Stimulated activated naive CD4-positive, alpha-beta T cell treated with Interleukin-2 at 50 U/mL for 16 hours (primary cell): ENCODE results near the gene PSMD13.
A peak's percentile ranks its signal among the peaks of the same experiment; 100 is the strongest.

Experiments
- DNase-seq: peaks from one replicate; lab custom pipeline; 2025; lab: John Stamatoyannopoulos, UW

Gene PSMD13

DNA sequence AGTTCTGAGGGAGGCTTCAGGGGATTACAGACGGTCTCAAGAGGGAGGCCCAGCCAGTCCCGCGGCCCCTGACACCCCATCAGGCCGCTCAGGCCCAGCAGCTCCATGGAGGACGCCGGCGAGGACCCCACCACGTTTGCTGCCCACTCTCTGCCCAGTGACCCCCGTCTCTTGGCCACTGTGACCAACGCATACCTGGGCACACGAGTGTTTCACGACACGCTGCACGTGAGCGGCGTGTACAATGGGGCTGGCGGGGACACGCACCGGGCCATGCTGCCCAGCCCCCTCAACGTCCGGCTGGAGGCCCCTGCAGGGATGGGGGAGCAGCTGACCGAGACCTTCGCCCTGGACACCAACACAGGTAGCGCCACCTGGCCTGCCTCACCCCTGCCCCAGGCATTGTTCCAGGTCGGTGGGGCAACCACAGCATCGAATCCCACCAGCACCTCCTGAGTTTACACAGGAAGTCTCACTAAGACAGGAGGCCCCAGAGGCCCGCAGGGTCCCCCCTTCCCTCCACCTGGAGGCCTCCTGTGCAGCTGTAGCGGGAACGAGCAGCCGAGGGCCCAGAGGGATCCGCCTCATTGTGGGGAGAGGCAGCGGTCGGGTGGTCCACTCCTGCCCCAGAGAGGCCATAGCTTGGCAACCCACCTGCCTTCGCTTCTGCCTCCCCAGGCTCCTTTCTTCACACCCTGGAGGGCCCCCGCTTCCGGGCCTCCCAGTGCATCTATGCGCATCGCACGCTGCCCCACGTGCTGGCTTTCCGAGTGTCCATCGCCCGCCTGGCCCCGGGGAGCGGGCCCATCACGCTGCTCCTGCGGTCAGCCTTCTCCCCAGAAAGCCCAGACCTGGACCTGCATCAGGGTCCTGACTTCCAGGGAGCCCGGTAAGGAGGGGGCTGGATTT is 53.2 kb downstream of the PSMD13 start:
- no peak for DNase-seq

DNA sequence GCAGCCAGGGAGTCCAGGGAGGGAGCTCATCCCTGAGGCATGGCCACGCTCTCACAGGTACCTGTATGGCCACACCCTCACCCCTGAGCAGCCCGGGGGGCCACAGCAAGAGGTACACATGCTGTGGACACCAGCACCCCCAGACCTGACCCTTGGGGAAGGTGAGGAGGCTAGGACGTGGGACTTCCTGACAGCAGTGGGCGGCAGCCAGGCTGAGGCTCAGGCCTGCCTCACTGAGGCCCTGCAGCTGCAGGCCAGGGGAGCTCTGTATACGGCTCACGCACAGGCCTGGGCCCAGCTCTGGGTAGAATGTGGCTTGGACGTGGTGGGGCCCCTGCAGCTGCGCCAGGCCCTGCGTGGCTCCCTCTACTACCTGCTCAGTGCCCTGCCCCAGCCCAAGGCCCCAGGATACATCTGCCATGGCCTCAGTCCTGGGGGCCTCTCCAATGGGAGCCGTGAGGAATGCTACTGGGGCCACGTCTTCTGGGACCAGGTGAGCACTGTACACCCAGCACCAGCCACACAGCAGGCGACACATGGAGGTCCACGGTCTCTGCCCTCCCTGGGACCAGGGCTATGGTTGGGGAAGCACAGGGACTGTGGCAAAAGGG is 54.0 kb downstream of the PSMD13 start:
- no peak for DNase-seq

DNA sequence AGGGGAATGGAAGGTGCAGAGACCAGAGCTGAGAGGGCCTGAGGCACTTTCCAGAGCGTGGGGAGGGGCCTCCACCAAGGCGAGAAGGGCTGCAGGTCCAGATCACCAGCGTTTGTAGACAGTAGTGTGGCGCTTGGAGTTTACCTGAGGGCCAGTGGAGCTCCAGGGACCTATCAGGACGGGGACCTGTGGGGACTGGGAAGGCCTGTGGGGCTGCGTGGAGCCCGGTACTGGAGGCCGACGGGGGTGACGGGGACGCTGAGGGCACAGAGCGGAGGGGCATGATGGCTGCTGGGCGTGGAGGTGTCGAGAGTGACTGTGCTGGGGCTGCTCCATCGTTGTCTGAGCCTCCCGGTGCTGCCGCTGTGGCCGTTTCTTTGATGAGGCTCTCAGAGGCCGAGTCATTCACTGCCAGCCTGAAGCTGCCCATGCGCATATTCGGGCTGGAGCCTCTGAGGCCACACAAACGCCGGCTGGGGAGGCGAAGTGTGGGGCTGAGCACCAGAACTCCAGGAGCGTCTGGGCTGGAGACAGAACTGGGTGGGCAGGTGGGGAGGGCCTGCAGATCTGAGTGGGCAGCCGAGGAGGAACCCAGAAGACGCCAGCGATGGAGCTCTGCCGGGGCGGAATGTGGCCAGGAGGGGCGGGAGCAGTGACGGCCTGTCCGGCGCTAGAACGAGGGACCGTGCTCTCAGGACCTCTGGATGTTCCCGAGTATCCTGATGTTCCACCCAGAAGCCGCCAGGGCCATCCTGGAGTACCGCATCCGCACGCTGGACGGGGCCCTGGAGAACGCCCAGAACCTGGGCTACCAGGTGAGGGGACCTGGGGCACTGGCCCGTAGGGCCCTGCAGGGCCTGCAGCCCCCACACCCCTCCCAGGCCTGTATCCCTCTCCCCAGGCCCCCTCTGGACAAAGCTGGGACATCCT is 54.8 kb downstream of the PSMD13 start:
- DNase-seq: no peak

DNA sequence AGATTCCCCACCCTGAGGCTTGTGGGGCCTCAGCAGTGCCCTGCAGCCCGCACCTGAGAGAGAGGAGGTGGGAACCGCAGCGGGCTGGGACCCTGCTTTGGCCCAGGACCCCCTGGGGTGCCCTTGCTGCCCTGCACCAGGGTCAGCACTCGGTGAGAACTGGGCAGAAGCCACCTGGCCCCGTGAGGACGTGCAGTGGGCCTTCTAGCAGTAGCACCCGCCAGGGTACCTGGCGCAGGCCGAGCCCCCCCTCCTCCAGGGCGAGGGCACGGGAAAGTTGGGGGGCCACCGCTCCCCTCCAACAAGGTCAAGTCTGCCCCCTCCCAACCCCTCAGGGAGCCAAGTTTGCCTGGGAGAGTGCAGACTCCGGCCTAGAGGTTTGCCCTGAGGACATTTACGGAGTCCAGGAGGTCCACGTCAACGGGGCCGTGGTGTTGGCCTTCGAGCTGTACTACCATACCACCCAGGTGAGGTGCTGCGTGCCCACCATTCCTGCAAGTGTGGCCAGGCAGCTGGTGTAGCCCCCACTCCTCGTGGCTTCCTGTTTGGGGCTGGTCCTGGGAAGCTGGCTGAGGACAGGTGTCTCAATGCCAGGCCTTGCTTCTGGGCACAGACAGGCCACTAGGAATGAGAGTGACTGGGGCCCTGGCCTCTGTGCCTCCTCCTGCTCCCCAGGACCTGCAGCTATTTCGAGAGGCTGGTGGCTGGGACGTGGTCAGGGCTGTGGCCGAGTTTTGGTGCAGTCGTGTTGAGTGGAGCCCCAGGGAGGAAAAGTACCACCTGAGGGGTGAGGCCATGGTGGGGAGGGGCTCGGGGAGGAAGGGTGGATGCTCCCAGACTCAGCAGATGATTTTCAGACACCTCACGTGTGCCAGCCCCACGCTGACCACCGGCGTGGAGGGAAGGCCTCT is 55.7 kb downstream of the PSMD13 start:
- DNase-seq: no peak

DNA sequence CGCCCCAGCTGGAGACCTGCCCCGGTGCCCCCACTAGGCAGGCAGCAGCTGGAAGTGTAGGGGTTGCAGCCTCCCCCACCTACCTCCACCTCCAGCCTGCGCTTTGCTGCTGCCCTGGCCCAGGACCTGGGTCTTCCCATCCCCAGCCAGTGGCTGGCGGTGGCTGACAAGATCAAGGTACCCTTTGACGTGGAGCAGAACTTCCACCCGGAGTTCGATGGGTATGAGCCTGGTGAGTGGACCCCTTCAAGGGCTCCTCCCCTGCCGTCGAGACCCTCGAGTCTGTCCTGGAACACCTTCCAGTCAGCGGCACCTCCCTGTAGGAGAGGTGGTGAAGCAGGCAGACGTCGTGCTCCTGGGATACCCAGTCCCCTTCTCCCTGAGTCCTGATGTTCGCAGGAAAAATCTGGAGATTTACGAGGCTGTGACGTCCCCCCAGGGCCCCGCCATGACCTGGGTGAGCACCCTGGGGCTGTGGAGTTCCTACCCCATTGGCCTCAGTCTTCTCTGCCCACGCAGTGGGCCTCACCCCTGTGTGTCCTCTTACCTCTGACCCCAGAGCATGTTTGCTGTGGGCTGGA is 56.6 kb downstream of the PSMD13 start:
- no peak for DNase-seq

DNA sequence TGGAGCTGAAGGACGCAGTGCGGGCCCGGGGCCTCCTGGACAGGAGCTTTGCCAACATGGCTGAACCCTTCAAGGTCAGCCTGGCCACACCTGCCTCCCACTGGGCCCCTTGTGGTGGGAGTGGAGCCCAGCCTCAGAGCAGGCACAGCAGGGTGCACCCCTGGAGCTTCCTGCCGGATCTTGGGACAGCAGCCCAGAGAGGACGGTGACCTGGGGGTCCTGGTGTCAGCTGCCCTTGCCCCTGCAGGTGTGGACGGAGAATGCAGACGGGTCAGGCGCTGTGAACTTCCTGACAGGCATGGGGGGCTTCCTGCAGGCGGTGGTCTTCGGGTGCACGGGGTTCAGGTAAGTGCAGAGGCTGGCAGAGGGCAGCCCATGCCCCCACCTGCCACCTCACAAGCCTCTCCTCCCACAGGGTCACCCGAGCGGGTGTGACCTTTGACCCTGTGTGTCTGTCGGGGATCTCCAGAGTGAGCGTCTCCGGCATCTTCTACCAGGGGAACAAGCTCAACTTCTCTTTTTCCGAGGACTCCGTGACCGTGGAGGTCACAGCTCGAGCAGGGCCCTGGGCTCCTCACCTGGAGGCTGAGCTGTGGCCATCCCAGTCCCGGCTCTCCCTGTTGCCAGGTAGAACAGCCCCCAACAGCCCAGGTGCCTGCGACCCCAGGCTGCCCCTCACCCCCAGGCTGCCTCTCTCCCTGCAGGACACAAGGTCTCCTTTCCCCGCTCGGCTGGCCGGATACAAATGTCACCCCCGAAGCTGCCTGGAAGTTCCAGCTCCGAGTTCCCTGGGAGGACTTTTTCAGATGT is 57.3 kb downstream of the PSMD13 start:
- DNase-seq: no peak

DNA sequence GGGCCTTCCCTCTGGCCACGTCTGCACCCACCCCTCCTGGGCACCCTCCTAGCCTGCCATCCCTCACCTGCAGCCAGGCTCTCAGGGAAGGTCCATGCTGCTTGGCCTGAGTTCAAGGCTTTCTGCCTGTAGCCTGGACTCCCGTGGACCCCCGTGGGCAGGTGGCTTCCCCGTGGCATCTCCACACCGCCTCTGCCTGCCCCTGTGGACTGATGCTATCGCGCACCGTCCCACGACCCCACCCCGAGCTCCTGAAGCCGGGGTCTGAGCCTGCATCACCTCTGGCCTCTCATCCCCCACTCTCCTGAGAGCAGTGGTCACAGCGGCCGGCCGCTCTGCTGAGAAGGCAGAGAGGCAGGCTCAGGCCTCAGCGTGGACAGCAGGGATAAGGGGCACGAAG is 58.0 kb downstream of the PSMD13 start:
- DNase-seq: no peak

DNA sequence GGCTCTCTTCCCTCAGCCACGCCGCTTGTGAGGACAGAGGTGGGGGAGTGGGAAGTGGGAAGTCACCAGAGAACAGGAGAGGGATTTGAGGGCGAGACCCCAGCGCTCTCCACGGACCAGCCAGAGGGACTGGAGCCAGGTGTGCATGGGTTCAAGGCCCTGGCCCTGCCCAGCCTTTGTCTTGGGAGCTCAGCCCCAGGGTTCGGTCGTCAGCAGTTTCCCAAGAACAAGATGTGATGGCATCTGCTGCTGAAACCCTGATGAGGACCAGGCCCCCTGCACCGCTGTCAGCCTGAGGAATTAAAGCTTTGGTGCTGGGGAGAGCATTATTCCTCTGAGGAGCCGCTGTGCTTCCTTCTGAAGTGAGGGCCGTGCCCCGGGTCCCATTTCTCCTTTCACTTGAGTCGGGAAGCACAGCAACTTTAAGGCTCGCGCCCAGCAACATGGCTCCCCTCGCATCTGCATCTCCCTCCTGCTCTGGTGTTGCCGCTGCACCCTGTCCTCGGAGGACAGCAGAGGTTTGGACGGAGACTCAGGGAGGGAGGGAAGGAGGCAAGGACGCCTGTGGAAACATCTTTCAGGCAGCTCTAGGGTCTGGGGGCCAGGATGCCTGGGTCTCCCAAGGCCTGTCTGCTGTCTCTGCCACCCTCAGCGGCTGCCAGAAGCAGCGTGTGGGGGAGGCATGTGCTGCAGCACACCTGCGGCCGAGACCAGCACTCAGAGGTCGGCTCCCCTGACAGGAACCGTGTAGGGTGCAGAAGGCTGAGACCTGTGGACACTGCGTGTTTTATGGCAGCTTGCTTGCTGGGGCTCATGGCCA is 58.8 kb downstream of the PSMD13 start:
- no peak for DNase-seq

DNA sequence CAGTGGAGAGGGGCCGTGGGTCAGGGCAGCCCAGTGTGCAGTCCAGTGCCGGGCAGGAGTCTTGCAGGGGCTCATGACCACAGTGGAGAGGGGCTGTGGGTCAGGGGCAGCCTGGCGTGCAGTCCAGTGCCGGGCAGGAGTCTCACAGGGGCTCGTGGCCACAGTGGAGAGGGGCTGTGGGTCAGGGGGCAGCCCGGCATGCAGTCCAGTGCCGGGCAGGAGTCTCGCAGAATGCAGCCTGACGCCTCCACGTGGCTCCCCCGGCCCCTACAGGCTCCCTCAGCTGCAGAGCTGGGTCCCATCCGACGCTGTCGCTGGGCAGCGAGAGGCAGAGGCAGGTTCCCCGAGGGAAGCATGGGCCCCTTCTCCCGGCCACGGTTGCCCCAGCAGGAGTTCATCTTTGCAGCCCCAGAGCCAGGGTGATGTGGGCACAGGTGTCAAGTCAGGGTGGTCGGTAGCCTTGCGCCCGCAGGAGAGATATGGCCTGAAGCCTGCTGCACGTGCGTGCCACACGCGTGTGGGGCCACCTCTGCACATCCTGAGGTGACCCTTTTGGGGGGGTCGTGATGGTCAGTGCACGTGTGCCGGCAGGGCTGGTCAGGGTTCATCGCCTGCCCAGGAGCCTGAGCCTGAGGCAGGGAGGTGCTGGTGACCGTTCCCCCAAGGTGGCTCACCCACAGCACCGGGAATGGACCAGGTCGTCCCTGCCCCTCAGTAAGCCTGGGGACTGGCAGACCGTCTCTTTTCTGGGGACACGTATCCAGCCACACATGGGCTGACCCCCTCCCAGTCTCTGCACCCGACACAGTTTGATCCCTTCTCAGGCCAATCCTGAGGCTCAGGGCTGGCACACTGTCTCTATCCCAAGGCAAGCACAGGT is 59.6 kb downstream of the PSMD13 start:
- DNase-seq: no peak

DNA sequence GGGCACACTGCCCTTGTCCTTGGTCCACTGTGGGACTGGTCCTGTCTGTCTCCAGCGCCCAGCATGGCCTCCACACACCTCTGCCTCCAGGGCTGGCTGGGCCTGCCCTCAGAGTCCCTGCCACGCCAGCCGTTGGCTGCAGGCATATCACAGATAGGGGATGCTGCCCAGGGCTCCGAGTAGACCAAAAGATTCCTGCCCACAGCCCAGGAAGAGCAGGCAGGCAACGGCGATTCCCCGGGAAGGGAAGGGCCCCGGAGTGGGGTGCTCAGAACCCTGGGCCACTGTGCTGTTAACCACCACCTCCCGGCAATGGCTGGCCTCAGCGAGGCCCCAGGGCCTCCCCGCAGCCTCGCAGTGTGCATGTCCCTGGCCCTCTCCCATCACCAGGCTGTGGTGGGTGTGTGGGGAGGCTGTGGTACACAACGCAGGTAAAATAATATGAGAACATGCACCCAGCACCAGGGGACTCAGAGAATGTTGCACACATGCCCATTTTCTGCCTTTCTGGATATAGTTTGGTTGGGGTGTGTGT is 60.3 kb downstream of the PSMD13 start:
- no peak for DNase-seq

DNA sequence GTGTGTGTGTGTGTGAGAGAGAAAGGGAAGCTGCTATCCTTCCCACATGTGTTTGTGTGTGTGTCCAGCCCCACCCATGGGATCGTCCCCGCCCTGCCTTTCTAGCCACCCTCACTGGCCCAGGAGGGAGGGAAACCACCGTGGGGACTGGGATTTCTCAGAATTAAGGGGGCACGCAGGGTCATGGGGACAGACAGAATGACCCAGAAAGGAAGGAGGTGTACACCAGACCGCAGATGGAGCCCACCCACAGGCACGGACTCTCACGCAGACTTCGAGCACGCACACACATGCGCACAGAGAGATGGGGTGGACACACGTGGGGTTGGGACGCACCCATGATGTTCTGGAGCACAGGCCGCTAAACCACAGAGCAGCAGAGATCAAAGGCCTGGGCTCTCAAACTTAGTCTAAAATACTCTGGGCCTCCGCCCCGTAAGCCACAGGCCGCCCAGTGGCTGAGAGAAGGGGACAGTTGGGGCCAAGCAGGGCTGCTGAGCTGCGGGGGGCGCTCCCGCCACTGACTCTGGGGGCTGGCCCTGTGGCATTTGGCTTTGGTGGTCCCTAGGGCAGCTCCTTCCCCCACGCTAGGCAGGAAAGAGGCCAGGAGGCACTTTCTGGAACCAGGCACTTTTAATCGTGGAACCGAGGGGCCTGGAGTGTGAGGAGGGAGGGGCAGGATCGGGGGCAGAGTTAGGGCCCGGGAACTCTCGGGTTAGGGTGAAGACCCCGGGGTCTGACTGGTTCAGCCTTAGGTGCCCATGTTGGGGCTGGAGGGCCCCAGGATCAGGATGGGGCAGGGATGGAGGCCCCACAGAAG is 61.0 kb downstream of the PSMD13 start:
- peak; percentile 23 for DNase-seq

DNA sequence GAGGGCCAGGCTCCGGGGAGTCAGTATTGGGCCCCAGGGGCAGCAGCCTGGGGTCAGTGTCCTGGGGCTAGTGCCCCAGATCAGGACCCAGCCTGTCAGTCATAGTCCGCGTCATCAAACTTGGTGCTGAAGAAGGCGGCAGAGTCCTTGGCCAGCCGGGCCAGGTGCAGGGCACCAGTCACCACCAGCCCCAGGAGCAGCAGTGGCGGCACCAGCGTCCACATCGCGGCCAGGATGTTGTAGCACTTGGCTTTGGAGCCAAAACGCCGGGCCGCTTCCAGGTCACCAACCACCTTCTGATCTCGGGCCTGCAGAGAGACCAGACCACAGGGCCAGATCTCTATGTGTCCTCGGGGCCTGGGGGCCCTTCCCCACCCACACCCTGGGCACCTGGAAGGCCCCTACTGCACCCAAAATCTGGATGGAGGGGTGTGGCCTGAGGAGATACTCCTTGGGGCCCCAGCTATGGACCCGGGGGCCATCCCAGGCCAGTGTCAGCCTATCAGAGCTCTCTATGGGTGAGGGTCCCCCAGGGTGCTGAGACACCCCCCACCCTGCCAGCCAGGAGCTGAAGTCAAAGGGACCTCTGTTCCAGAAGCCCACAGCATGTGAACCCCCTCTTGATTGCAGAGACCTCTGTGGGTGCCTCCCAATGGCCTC is 61.8 kb downstream of the PSMD13 start:
- DNase-seq: no peak

DNA sequence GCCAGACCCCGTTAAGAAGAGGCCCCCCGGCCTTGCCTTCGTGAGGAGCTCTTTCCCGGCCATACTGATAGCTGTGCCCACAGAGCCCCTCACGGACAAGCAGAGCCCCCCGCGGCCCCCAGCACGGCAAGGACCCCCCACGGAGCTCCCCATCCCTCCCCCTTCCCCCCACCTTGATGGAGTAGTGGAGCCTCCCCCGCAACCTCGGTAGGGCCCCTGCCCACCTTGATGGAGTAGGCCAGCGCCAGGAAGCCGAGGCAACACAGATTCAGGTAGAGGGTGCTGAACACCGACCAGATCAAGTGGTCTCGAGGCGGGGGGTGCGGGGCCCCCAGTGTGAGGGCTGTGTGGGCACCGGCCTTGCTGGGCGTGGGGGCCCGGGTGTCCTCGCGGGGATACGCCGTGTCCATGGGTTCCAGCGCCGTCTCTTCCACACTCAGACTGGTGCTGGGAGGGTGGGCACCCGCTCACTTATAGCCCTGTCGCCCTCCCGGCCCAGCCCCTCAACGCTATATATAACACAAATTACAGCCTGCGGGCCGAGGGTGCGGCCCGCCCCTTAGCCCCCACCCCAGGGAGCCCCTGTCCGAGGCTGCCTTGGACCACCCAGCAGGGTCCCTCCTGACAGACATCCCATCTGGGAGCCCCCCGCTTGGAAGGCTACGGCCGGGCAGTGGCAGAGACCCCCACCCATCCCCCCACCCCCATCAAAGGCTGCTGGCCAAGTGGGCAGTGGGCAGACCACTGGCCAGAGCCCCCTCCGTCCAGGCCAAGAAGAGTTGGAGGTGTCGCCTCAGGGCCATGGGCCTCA is 62.5 kb downstream of the PSMD13 start, which contains the start of gene IFITM5:
Gene IFITM5 (minus strand): TSS at position 446 of the 811 bp plus-strand sequence. CDS start 36 bp downstream, at position 410.
- DNase-seq: no peak

DNA sequence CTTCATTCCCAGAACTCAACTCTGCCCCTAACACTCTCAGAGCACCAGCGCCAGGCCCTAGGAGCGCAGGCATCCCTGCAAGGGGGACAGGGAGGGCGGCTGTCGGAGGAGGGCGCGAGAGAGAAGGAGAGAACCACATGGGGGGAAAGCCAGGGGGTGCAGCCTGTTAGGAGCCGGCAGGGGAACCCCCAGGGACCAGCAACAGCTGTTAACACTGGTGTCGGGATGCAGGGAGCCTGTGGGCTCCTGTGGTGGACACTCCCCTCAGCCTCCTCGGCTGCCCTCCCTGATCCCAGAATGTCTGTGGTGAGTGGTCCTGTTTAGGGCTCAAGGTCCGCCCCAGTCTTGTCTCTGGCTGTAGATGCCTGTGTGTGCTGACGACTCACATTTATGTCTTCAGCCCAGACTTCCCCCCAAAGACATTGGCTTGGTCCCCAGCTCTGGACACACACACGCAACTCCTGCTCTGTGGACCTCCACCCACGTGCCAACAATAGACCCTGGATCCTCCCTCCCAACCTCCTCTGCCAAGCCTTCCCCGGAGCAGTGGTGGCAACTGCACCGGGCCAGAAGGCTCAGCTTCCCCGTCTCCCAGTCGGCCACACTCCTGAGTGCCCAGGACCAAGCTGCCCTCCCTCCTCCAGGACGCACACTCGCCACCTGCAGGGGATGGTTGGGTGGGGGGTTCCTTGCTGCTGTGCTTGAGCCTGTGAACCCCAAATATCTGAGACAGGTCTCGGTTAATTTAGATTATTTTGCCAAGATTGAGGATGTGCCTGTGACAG is 63.4 kb downstream of the PSMD13 start:
- no peak for DNase-seq
